Ectodermal cell (in vitro differentiated cells): ENCODE data around the gene RUNDC3A.

ENCODE experiments used
- H3K27ac ChIP-seq: 2 replicates; pipeline ENCODE4 v1.7.0; 2013; ENCODE audit warnings: mild to moderate bottlenecking, low read depth, low read length; ENCODE audit not compliant: insufficient read depth, poor library complexity, severe bottlenecking
- H3K27me3 ChIP-seq: 2 replicates; pipeline ENCODE4 v1.7.0; 2013; ENCODE audit warnings: mild to moderate bottlenecking, low read length; ENCODE audit not compliant: insufficient read depth, control insufficient read depth, poor library complexity, severe bottlenecking
- H3K36me3 ChIP-seq: one replicate; pipeline ENCODE4 v1.7.0; 2013; ENCODE audit warnings: low read length; ENCODE audit not compliant: control insufficient read depth, insufficient read depth
- H3K4me1 ChIP-seq: one replicate; pipeline ENCODE4 v1.7.0; 2013; ENCODE audit warnings: low read length; ENCODE audit not compliant: control insufficient read depth, insufficient read depth
- H3K4me3 ChIP-seq: 2 replicates; pipeline ENCODE4 v1.7.0; 2013; ENCODE audit warnings: low read depth, low read length, control low read depth; ENCODE audit not compliant: insufficient read depth
- H3K9me3 ChIP-seq: 2 replicates; pipeline ENCODE4 v1.7.0; 2013; ENCODE audit warnings: mild to moderate bottlenecking, low read length, moderate library complexity; ENCODE audit not compliant: control insufficient read depth
- WGBS, 2 experiments: methylation state at CpG; one replicate each; pipeline ENCODE4 v1.1.7; 2013; ENCODE audit warnings: missing lambda C conversion rate in 2 of 2; 5-methylcytosine and 5-hydroxymethylcytosine counted together

The RUNDC3A gene

DNA sequence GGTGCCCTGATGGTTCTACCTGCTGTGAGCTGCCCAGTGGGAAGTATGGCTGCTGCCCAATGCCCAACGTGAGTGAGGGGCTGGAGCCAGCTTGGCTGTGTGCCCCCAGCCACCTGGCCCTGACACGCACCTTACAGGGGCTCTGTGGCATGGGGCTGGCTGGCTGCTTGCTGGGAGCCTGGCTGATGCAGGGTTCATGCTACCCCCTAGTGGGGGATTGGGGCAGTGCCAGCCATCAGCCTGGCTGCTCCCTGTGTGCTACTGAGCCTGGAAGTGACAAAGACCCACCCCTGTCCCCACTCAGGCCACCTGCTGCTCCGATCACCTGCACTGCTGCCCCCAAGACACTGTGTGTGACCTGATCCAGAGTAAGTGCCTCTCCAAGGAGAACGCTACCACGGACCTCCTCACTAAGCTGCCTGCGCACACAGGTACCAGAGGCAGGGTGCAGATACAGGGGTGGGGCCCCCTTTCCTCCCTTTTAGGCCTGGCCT is 42.4 kb downstream of the RUNDC3A start:
- 80 to 85% methylated on average over 6 of the region's 6 CpGs for WGBS, 2 experiments
- Histone ChIP-seq H3K9me3 (no peaks in the 10 kb centered on the region), H3K4me1 (peaks cover 5% of the 10 kb centered on the region), H3K4me3 (no peak overlapping the region), H3K27me3 (peaks cover 8% of the 10 kb centered on the region), H3K27ac (no peak overlapping the region), H3K36me3 (peaks cover 6% of the 10 kb centered on the region)

GRCh38 chr17:44351464-44351863 is 43.1 kb downstream of the RUNDC3A start:
- Histone ChIP-seq H3K27me3 (peaks cover 8% of the 10 kb centered on the region), H3K9me3 (no peaks in the 10 kb centered on the region), H3K4me3 (no peak overlapping the region), H3K27ac (no peak overlapping the region), H3K36me3 (peaks cover 6% of the 10 kb centered on the region), H3K4me1 (no peaks in the 10 kb centered on the region)
- WGBS, 2 experiments: 93 to 96% methylated on average over 8 of the region's 8 CpGs

DNA sequence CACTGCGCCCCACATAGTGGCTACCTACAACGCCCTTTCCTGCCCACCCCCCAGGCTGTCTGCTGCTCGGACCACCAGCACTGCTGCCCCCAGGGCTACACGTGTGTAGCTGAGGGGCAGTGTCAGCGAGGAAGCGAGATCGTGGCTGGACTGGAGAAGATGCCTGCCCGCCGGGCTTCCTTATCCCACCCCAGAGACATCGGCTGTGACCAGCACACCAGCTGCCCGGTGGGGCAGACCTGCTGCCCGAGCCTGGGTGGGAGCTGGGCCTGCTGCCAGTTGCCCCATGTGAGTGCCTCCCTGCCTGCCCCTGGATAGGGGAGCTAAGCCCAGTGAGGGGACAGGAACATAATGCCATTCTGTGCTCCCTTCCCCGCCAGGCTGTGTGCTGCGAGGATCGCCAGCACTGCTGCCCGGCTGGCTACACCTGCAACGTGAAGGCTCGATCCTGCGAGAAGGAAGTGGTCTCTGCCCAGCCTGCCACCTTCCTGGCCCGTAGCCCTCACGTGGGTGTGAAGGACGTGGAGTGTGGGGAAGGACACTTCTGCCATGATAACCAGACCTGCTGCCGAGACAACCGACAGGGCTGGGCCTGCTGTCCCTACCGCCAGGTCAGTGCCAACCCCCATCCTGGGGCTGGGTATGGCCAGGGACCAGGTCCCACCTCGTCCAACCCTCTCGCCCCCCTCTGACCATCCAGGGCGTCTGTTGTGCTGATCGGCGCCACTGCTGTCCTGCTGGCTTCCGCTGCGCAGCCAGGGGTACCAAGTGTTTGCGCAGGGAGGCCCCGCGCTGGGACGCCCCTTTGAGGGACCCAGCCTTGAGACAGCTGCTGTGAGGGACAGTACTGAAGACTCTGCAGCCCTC is 43.8 kb downstream of the RUNDC3A start:
- H3K27ac ChIP-seq: no peak overlapping the region
- 95 to 96% methylated on average over 36 of the region's 36 CpGs for WGBS, 2 experiments
- no peaks in the 10 kb centered on the region for H3K9me3 ChIP-seq
- peaks cover 8% of the 10 kb centered on the region for H3K27me3 ChIP-seq
- no peak overlapping the region for H3K4me3 ChIP-seq
- no peaks in the 10 kb centered on the region for H3K4me1 ChIP-seq
- H3K36me3 ChIP-seq: peaks cover 6% of the 10 kb centered on the region

DNA sequence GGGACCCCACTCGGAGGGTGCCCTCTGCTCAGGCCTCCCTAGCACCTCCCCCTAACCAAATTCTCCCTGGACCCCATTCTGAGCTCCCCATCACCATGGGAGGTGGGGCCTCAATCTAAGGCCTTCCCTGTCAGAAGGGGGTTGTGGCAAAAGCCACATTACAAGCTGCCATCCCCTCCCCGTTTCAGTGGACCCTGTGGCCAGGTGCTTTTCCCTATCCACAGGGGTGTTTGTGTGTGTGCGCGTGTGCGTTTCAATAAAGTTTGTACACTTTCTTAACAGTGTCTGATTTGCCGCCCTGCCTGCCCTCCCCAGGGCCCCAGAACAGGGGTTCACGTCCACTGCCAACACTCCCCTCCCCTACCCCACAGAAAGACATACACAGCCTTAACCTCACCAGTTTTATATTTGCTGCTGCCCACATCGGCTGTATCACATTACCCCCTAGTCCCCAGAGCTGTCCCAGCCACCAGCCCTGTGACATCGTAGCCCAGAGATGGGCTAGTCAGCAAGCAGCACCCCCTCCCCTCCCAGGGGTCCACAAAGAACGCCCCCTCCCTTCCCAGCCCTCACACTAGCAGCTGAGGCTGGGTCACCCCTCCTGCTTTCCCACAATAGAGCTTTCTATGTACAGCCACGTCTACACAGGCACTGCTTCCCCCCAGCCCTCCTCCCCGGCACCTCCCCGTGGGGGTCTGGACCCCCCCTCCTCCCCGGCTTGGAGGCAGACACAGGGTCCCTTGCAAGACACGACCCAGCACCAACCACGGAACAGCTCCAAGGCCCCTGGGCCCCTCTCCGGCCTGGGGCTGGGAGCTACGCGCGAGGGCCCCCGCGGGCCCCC is 44.6 kb downstream of the RUNDC3A start:
- H3K27ac ChIP-seq: no peak overlapping the region
- H3K9me3 ChIP-seq: no peaks in the 10 kb centered on the region
- no peaks in the 10 kb centered on the region for H3K4me1 ChIP-seq
- no peak overlapping the region for H3K4me3 ChIP-seq
- peaks cover 8% of the 10 kb centered on the region for H3K27me3 ChIP-seq
- H3K36me3 ChIP-seq: peaks cover 6% of the 10 kb centered on the region
- WGBS, 2 experiments: 59 to 60% methylated on average over 22 of the region's 22 CpGs

DNA sequence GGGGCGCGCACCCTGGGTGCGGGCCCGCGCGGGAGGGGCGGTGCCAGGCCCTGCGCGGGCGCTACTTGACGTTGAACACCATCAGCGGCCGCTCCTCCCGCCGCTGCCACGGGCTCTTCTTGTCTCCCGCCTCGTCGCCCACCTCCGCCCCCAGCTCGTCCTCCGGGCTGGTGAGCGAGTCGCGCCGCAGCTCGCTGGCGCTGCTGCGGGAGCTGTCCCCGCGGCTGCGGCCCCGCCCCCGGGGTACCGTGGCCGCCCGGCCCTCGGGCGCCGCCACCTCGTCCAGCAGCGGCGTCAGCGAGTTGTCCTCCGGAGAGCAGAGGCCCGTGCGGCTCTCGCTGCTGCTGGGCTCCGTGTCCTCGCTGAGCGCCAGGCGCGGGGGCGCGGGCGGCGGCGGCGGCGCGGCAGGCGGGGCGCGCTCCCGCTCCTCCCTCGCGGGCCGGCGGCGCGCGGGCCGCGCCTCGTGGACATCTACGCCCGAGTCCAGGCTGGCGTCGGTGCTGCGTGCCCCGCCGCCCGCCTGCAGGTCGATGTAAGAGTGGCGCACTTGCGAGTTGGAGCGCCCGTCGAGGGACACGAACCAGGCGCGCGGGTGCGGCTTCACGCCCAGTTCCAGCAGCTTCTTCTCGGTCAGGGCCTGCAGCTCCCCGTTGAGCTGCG is 45.4 kb downstream of the RUNDC3A start:
- H3K9me3 ChIP-seq: no peaks in the 10 kb centered on the region
- H3K36me3 ChIP-seq: peaks cover 8% of the 10 kb centered on the region
- 9% methylated on average over 98 of the region's 98 CpGs for whole genome bisulfite sequencing, 2 experiments
- H3K4me3 ChIP-seq: no peak overlapping the region
- no peaks in the 10 kb centered on the region for H3K4me1 ChIP-seq
- peaks cover 8% of the 10 kb centered on the region for H3K27me3 ChIP-seq
- H3K27ac ChIP-seq: no peak overlapping the region

GRCh38 chr17:44354582-44355561 is 46.5 kb downstream of the RUNDC3A start:
- H3K4me3 ChIP-seq: no peak overlapping the region
- peaks cover 8% of the 10 kb centered on the region for H3K27me3 ChIP-seq
- no peak overlapping the region for H3K27ac ChIP-seq
- peaks cover 11% of the 10 kb centered on the region for H3K36me3 ChIP-seq
- H3K9me3 ChIP-seq: no peaks in the 10 kb centered on the region
- WGBS, 2 experiments: 35 to 36% methylated on average over 77 of the region's 77 CpGs
- H3K4me1 ChIP-seq: no peaks in the 10 kb centered on the region

GRCh38 chr17:44355642-44356099 is 47.3 kb downstream of the RUNDC3A start:
- H3K27ac ChIP-seq: no peak overlapping the region
- H3K36me3 ChIP-seq: peaks cover 11% of the 10 kb centered on the region
- H3K4me3 ChIP-seq: no peak overlapping the region
- peaks cover 6% of the 10 kb centered on the region for H3K4me1 ChIP-seq
- H3K27me3 ChIP-seq: peaks cover 8% of the 10 kb centered on the region
- 93 to 94% methylated on average over 17 of the region's 17 CpGs for WGBS, 2 experiments
- no peaks in the 10 kb centered on the region for H3K9me3 ChIP-seq

- no peak overlapping the region for H3K4me3 ChIP-seq
- H3K27ac ChIP-seq: no peak overlapping the region
- peaks cover 11% of the 10 kb centered on the region for H3K36me3 ChIP-seq
- peaks cover 8% of the 10 kb centered on the region for H3K27me3 ChIP-seq
- no peaks in the 10 kb centered on the region for H3K9me3 ChIP-seq
- H3K4me1 ChIP-seq: peaks cover 11% of the 10 kb centered on the region
- WGBS, 2 experiments: 94 to 96% methylated on average over 11 of the region's 11 CpGs
Observed at GRCh38 chr17:44356241-44356640, 47.8 kb downstream of the RUNDC3A start.

GRCh38 chr17:44358066-44358465 is 49.7 kb downstream of the RUNDC3A start:
- Histone ChIP-seq H3K27ac (no peak overlapping the region), H3K9me3 (no peaks in the 10 kb centered on the region), H3K27me3 (peaks cover 7% of the 10 kb centered on the region), H3K4me1 (peaks cover 23% of the 10 kb centered on the region), H3K4me3 (no peak overlapping the region), H3K36me3 (peaks cover 11% of the 10 kb centered on the region)
- 92 to 95% methylated on average over 9 of the region's 9 CpGs for WGBS, 2 experiments
